ENCODE results near the gene SPATA17.

DNA sequence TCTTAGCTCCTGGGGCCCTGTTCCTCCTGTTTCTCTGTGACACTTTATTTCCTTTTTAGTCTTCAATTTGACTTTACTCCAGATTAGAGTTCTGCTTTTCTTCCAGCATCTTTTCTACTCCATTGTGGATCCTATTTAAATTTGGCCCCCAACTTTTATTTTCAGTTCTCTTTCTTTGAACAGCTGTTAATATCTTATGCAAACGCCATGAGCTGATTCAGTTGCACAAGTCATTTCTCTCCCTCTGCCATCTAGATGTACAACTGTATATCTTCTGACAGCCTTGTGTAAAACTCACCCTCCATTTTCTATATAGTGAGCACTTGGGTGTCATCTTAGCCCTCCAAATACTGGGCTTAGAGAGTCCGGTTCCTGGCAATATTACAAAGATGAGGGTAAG lies 42.2 kb downstream of the SPATA17 start:
- no peak for TF ChIP-seq POLR2A (IDR thresholded peaks at IDR 0.05)
- TF ChIP-seq, protein P1, sequence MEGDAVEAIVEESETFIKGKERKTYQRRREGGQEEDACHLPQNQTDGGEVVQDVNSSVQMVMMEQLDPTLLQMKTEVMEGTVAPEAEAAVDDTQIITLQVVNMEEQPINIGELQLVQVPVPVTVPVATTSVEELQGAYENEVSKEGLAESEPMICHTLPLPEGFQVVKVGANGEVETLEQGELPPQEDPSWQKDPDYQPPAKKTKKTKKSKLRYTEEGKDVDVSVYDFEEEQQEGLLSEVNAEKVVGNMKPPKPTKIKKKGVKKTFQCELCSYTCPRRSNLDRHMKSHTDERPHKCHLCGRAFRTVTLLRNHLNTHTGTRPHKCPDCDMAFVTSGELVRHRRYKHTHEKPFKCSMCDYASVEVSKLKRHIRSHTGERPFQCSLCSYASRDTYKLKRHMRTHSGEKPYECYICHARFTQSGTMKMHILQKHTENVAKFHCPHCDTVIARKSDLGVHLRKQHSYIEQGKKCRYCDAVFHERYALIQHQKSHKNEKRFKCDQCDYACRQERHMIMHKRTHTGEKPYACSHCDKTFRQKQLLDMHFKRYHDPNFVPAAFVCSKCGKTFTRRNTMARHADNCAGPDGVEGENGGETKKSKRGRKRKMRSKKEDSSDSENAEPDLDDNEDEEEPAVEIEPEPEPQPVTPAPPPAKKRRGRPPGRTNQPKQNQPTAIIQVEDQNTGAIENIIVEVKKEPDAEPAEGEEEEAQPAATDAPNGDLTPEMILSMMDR (IDR thresholded peaks at IDR 0.05 in 4 of 5, conservative IDR thresholded peaks at IDR 0.05 in 1 of 5): no peak
